Sigmoid colon (tissue), 4 donors: ENCODE measurements around the gene ALKBH2.

Experiments used
- EP300 ChIP-seq, 4 donors: sonication (generic); formaldehyde crosslinking; IDR thresholded peaks; one replicate each; pipeline ENCODE4 v1.6.1; 2017; ENCODE audit warnings: antibody characterized with exemption in 4 of 4
- POLR2A ChIP-seq, 2 donors: fragments of 450-650 bp; IDR thresholded peaks; one replicate each; pipeline ENCODE4 v1.6.1; 2016; ENCODE audit warnings: antibody characterized with exemption in 2 of 2, mild to moderate bottlenecking in 2 of 2, moderate library complexity in 2 of 2
- POLR2AphosphoS5 ChIP-seq, 4 donors: sonication (generic); formaldehyde crosslinking; IDR thresholded peaks; one replicate each; pipeline ENCODE4 v1.6.1; 2017; ENCODE audit warnings: antibody characterized with exemption in 4 of 4
- TF ChIP-seq, protein P1 (sequence below), 4 experiments: fragments of 450-650 bp in 3 of 4; fragments of 200-600 bp in 1 of 4; IDR thresholded peaks; one replicate each; pipeline ENCODE4 v1.5.1; 2016 to 2019; ENCODE audit warnings: antibody characterized with exemption in 4 of 4, mild to moderate bottlenecking in 3 of 4, moderate library complexity in 2 of 4

- TF ChIP-seq, protein P1, sequence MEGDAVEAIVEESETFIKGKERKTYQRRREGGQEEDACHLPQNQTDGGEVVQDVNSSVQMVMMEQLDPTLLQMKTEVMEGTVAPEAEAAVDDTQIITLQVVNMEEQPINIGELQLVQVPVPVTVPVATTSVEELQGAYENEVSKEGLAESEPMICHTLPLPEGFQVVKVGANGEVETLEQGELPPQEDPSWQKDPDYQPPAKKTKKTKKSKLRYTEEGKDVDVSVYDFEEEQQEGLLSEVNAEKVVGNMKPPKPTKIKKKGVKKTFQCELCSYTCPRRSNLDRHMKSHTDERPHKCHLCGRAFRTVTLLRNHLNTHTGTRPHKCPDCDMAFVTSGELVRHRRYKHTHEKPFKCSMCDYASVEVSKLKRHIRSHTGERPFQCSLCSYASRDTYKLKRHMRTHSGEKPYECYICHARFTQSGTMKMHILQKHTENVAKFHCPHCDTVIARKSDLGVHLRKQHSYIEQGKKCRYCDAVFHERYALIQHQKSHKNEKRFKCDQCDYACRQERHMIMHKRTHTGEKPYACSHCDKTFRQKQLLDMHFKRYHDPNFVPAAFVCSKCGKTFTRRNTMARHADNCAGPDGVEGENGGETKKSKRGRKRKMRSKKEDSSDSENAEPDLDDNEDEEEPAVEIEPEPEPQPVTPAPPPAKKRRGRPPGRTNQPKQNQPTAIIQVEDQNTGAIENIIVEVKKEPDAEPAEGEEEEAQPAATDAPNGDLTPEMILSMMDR (IDR thresholded peaks at IDR 0.05), result no peak
- TF ChIP-seq POLR2A (IDR thresholded peaks at IDR 0.05), result no peak
- no peak for TF ChIP-seq POLR2AphosphoS5 (IDR thresholded peaks at IDR 0.05)
- TF ChIP-seq EP300 (IDR thresholded peaks at IDR 0.05), result no peak
These were observed 32.5 kb upstream of the ALKBH2 start for GRCh38 chr12:109125791-109126190.
